Forelimb muscle (tissue), 1 donor: ENCODE measurements around the gene APBB1. TPM values are rescaled to one million over a fixed set of nuclear protein-coding genes. Genes with fewer than 3 reads are reported as not detected.

Experiments
- DNase-seq: peaks from one replicate; pipeline ENCODE4 v3.0.0-alpha.2; 2013; ENCODE audit warnings: low read depth
- polyA plus RNA-seq: library from polyadenylated mRNA; unstranded; fragments of 120-200 nt; gene quantifications from one replicate; pipeline ENCODE4 v1.2.1, GENCODE V29; 2013; ENCODE audit not compliant: insufficient read length

Gene APBB1
- polyA plus RNA-seq, 1 donor = 29.1 TPM

GRCh38 chr11:6391537-6392134, 27.3 kb downstream of the APBB1 start:
- no peak for DNase-seq

- DNase-seq = no peak
Observed at GRCh38 chr11:6390718-6391469, 28.0 kb downstream of the APBB1 start.

- peak; percentile 68 for DNase-seq
Observed at GRCh38 chr11:6389905-6390717, 28.8 kb downstream of the APBB1 start, which contains the start of gene SMPD1. Gene SMPD1, plus strand, starts transcription at chr11:6390474. Its CDS starts 125 bp downstream, at chr11:6390599.

DNA sequence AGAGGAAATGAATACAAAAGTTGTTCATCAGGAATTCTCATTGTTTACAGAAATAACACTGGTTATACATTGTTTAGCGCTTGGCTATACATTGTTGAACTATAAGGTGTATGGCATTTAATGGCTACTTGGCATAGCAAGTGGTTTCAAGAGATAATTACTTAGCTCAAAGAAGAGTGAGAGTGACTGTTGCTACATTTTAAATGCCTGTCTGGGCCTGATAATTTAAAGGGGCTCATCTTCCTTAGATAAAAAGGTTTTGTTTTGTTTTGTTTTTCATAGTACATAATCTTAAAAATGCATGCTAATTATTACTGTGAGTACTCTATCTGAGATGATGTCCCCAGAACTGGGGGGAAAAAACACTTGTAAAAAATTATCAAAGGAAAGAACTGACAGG, 30.1 kb downstream of the APBB1 start:
- no peak for DNase-seq

DNA sequence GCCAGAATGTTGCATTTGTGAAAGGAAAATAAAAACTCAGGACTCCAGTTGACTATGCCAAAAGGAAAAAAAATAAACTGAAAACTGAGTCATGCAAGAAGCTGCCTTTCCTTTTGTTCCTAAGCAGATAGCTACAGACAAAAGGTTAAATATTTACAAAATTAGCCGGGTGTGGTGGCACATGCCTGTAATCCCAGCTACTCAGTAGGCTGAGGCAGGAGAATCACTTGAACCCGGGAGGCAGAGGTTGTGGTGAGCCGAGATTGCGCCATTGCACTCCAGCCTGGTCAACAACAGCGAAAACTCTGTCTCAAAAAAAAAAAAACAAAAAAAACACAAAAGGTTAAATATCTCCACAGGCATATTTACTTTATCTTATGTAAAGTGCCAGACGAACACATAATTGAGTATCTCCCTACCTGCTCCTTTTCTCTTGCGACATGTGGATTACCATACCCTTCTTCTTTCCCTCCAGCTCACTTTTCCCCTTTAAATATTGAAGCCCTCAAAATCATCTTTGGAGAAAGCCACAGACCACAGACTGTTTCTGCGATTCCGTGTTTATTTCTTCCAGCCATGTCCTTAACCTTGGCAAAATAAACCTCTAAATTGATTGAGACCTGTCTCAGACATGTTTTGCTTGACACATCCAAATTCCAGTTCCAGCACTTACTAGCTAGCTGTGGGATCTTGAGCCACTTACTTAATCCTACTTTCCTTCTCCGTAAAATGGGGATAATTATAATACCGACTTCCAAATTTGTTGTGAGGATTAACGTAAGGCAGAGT, 30.9 kb downstream of the APBB1 start:
- DNase-seq = no peak

GRCh38 chr11:6385046-6385777, 33.7 kb downstream of the APBB1 start:
- DNase-seq = no peak

DNA sequence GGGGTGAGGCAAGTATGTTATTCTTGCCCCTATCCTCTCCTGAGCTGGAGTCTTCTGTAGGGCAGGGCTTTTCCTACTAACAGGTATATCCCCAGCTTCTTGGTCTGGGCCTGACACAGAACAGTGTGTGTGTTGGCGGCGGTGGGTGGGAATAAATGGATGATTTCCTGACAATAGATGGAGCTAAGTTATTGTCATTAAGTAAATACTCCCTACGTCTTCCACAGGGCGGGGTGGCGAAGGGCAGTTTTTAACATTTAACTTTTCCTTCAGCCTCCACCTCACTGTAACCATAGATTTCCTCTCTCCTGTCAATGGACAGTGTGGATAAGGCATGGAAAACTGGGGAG, 40.3 kb downstream of the APBB1 start:
- no peak for DNase-seq

DNA sequence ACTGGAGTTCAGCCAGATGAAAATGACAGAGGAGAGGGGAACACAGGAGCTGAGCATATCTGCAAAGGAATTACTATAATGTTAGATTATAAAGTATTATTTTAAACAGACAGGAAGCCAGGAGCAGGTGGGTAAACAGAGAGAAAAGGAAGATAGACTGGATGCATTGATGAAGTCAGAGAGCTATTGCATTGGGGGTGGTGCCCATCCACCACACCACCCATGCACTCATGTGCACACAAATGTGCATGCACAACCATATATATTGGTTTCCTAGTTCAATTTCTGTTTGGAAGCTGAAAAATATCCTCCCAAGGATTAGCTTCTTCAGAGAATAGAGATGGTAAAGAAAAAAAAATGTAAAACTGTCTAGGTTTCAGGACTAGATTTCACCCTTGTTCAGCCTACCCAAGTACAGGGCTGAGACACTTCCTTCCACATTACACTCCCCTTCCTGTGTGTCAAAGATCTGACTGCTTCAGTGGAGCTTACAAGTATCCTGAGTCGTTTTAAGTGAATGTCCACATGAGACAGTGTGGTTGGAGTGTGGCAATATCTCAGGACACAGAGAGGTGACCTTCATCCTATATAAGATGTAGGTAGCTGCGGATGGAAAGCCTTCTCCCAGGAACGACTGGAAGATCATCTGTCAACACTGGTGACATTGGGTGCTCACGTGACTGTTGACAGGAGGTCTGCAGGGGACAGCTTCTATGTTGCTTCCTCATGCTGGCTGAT, 40.8 kb downstream of the APBB1 start:
- no peak for DNase-seq

GRCh38 chr11:6371825-6372224, 47.1 kb downstream of the APBB1 start:
- no peak for DNase-seq

DNA sequence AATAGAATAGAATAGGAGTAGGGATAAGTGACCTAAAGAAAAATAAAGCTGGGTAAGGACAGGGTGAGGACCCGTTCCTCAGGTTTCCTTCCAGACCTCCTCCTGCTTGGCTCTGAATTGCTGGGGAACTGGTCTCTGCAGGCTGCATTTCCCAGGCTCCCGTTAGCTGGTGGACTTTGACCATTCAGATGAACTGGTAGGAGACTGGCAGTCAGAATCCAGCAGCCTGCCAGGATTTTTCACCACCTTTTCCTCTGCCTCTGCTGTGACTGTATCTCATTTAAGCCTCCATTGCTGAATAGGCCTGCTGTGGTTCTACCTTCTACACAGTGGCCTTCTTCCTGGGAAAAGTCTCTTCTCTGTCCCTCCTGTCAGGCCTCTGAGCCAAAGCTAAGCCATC, 53.2 kb downstream of the APBB1 start:
- DNase-seq = no peak

DNA sequence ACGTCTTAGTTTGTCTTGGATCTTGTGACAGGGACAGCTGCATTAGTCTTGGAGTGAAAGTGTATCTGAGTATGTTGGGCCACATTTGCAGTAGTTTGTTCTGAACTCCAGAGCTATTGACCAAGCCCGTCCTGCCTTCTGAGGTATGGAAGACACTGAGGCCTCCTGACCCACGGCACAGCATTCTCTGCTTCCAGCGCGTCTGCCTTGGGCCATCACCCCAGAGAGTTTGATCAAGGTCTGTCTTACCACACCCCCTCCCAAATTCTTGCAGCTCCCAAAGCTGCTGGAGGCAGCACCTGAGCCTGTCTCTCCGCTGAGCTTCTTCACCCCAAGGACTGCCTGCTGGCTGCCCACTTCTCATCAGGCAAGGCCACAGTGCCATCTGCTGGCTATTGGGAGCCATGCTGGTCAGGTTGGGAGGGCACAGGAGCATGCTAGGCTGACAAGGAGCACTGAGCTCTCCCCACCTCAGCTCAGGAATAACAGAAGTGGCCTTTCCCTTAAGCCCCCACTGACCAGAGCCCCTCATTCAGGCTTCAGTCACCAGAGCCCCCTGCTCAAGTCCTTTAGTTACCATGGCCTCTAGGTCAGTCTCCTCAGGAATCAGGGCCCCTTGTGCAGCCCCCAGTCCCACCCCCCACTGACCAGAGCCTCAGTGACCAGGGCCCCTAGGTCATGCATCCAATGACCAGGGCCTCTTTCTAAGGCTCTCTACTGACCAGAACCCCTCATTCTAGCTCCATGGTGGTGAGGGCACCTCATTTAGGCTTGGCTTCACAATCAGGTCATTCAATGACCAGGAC, 55.8 kb downstream of the APBB1 start:
- peak; percentile 38 for DNase-seq

DNA sequence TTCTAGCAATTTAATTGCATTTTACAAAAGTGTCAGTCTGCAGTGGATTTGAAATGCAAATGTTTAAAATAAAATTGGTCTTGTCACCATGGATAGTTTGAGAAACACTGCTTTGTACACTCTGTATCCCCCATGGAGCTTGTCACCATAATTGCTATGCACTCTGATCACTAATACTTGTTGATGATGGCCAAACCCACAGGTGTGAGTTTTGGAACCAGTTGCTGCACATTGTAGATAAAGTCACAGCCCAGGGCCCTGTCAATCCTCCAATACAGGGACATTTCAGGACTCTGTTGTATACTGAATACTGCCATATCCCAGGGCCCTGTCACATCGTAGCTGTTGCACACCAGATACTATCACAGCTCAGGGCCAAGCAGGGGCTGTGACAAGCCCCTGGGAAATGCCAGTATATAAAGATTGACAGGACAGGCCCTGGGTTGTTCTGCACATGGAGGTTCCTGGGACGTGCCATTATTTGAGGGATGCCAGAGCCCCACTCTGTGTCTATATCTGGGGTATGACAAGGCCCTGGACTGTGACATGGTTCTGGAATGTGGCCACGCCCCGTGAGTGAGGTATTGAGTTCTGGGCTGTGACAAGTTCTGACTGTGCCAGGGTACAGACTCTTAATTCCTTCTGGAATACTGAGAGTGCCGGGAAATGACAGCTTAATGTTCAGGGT, 56.6 kb downstream of the APBB1 start:
- no peak for DNase-seq

DNA sequence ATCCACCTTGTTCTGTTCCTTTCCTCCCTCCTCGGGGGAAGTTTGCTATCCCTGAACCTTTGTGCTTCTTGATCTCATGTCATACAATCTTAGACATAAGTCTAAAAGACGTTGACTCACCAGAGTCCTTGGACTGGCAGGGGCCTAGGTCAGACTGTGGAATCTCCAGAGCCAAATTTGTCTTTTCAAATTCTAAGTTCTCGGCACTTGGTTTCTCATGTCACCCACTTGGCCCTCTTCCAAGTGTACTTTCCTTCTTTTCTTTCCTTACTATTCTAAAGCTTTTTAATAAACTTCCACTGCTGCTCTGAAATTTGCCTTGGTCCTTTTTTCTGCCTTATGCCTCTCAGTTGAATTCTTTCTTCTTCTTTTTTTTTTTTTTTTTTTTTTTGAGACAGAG, 58.7 kb downstream of the APBB1 start:
- DNase-seq = no peak

GRCh38 chr11:6357222-6357621, 61.7 kb downstream of the APBB1 start:
- no peak for DNase-seq

DNA sequence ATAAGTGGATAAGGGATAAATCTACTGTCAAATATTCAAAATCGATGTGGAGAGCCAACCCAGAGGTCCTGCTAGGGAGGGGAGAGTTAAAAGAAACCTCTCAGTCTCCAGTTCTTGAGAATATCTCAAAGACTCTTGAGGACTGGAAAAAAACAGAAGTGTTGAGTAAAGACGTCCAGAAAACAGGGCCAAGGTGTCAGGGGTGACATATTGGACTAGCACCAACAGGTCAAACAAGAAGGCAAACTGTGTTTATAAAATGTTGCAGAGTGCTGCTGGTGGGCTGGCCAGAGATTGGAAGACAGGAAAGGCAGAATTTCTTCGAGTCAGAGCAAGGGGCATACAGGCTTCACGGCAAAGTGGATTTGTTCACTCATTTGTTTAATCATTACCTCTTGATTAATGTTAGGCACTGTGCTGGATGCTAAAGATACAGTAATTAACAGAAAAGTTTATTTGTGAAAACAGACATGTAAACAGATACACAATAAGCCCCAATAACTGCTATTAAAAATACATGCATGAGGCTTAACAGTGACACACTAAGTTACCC, 62.3 kb downstream of the APBB1 start:
- no peak for DNase-seq

DNA sequence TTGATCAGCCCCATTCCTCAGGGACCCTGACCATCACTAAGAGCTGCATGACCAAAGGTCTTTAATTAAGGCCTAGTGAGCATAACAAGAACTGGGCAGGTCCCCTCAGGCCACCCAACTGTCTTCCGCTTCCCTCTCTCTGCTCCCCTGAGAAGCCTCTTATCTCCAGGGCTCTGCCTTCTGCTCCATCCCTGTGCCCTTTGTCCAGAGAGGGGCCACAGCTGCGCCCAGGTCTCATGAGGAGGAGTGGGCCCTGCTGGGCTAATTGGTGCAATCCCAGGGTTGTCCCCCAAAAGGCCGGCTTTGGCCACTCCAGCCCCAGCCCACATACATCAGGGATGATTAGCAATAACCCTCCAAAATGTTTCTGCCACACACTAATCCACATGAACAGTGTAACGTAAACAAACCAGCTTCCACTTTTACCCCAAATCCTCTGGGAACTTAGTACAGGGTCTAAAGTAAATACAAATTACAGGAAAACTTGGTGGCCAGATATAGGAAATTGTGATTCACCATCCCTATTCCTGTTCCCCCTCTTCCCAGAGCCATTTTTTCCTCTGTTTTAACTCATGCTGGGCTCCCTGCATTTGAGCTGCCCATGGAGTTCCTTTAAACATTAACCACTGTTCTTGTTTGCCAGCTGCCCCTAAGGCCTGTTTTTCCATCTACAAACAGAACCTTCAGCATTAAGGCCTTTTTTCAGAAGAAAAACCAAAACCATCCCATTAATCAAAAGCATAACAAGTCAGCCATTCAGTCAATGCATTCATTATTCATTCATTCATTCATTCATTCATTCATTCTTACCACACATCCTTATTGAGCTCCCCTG, 64.0 kb downstream of the APBB1 start:
- no peak for DNase-seq

DNA sequence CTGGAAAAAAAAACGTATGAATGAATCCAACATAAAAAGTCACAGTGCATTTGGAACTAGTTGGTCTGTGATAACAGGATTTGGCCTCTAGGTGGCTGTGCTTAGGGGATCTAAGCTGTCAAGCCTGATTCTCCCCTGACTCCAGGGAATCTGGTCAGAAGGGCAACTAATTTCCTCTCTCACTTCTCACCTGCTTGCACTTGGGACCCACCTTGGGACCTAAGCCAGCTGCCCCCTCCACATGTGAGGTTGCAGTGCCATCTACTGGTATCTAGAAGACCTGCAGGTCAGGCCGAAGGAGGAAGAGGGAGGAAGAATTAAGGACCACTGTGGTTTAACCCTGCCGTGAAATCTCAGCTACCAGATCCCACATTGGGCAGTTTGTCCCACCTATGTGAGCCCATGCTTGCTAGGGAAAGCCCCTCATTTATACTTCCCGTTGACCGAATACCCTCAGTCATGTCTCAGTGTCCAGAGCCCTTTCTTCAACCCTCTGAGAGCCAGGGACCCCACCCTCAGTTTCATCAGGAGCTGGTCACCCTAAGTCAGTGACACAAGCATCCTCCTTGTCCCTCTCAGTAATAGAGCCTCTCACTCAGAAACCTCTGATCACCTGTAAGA, 65.4 kb downstream of the APBB1 start:
- DNase-seq = no peak
